ENCODE measurements around the gene TBL3.

TBL3 gene

GRCh38 chr16:2030036-2030435 lies 58.2 kb downstream of the TBL3 start:
- no peak for ATAC-seq
- no peak for TF ChIP-seq ARNTL (CRISPR knock-in tag; IDR thresholded peaks at IDR 0.05; ENCODE audit: borderline replicate concordance, low read depth)
- no peak for TF ChIP-seq CREB5 (CRISPR knock-in tag; IDR thresholded peaks at IDR 0.05; ENCODE audit: low read depth)
- no peak for TF ChIP-seq PATZ1 (CRISPR knock-in tag; IDR thresholded peaks at IDR 0.05; ENCODE audit: borderline replicate concordance)
- TF ChIP-seq CSDC2 (CRISPR knock-in tag; IDR thresholded peaks at IDR 0.05) = no peak
- TF ChIP-seq PPARA (CRISPR knock-in tag; IDR thresholded peaks at IDR 0.05; ENCODE audit: borderline replicate concordance) = no peak
- no peak for TF ChIP-seq TSHZ2 (CRISPR knock-in tag; IDR thresholded peaks at IDR 0.05)
- no peak for TF ChIP-seq ZFP30 (CRISPR knock-in tag; IDR thresholded peaks at IDR 0.05)
- TF ChIP-seq OSR1 (CRISPR knock-in tag; IDR thresholded peaks at IDR 0.05) = no peak
- no peak for TF ChIP-seq RARB (CRISPR knock-in tag; IDR thresholded peaks at IDR 0.05)
- no peak for TF ChIP-seq GLIS3 (CRISPR knock-in tag; IDR thresholded peaks at IDR 0.05)
- no peak for TF ChIP-seq ZNF565 (CRISPR knock-in tag; conservative IDR thresholded peaks at IDR 0.05; ENCODE audit: low read depth)
- no peak for TF ChIP-seq TCF4 (CRISPR knock-in tag; IDR thresholded peaks at IDR 0.05; ENCODE audit: borderline replicate concordance)
- no peak for TF ChIP-seq SNAI2 (CRISPR knock-in tag; IDR thresholded peaks at IDR 0.05)
- no peak for TF ChIP-seq BACH2 (CRISPR knock-in tag; IDR thresholded peaks at IDR 0.05; ENCODE audit: borderline replicate concordance)
- TF ChIP-seq ZFP3 (CRISPR knock-in tag; IDR thresholded peaks at IDR 0.05) = no peak

GRCh38 chr16:2031081-2031577 lies 59.3 kb downstream of the TBL3 start:
- ATAC-seq = no peak
- TF ChIP-seq ZFP30 (CRISPR knock-in tag; IDR thresholded peaks at IDR 0.05) (no peak), TSHZ2 (CRISPR knock-in tag; IDR thresholded peaks at IDR 0.05) (no peak), ESRRG (CRISPR knock-in tag; IDR thresholded peaks at IDR 0.05) (no peak), TOX (CRISPR knock-in tag; IDR thresholded peaks at IDR 0.05; ENCODE audit: borderline replicate concordance) (no peak)

Data from SK-N-SH treated with all-trans-retinoic acid at 6 μM for 48 hours (cell line).